ENCODE measurements around the gene DRC7. TPM values are rescaled to one million over a fixed set of nuclear protein-coding genes. Genes with fewer than 3 reads are reported as not detected.

The DRC7 gene
- total and polyA plus RNA-seq, 7 donors: not detected

DNA sequence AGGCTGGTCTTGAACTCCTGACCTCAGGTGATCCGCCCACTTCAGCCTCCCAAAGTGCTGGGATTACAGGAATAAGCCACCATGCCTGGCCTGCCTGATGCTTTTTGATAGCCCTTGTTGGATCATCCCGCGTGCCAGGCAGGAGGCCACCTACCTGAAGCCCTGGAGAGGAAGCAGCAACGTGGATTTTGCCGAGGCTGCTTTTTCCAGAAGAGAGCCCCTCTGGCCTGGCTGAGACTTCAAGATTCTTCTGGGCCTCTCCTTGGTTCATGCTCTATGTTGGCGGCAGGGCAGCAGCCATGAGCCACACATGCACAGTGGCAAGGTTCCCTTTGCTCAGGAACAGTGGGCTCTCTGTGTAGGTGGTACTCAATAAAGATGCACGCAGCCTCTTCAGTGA lies 52.5 kb downstream of the DRC7 start:
- Histone ChIP-seq H3K4me3 (no peak overlapping the region), H3K9me3 (no peaks in the 10 kb centered on the region), H3K4me1 (no peaks in the 10 kb centered on the region), H3K27me3 (no peaks in the 10 kb centered on the region), H3K27ac (no peak overlapping the region), H3K36me3 (peaks cover 0 to 30% (median 3%) of the 10 kb centered on the region in 4 donors)
- intact Hi-C loops (cut with DNase I): no loop called here
- 95 to 96% methylated on average over 7 of the region's 7 CpGs for WGBS, 2 donors
- no peak for TF ChIP-seq POLR2A (IDR thresholded peaks at IDR 0.05)
- no peak for TF ChIP-seq POLR2AphosphoS5 (IDR thresholded peaks at IDR 0.05)
- TF ChIP-seq, protein P1, sequence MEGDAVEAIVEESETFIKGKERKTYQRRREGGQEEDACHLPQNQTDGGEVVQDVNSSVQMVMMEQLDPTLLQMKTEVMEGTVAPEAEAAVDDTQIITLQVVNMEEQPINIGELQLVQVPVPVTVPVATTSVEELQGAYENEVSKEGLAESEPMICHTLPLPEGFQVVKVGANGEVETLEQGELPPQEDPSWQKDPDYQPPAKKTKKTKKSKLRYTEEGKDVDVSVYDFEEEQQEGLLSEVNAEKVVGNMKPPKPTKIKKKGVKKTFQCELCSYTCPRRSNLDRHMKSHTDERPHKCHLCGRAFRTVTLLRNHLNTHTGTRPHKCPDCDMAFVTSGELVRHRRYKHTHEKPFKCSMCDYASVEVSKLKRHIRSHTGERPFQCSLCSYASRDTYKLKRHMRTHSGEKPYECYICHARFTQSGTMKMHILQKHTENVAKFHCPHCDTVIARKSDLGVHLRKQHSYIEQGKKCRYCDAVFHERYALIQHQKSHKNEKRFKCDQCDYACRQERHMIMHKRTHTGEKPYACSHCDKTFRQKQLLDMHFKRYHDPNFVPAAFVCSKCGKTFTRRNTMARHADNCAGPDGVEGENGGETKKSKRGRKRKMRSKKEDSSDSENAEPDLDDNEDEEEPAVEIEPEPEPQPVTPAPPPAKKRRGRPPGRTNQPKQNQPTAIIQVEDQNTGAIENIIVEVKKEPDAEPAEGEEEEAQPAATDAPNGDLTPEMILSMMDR (IDR thresholded peaks at IDR 0.05): no peak
- TF ChIP-seq EP300 (IDR thresholded peaks at IDR 0.05): no peak
- DNase-seq: no peak

DNA sequence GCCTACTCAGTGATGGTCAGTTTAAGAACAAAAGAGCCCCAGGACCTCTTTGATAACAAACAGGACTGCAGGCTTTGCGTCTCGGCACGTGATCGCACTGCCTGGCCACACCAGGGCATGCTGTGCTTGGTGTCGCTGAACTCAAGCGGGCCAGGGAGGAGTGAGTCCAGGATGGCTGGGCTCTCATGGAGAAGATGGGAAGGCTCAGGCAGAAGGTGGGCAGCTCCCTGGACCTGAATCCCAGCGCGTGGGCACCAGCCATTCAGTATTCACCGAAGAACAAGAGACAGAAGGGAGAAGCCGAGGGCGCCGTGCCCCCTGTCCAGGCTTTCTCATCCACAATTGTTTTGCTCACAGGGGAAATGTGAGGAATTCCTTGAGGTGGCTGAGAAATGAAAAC lies 52.9 kb downstream of the DRC7 start:
- WGBS, 2 donors: 93 to 97% methylated on average over 12 of the region's 12 CpGs
- H3K4me3 ChIP-seq: no peak overlapping the region
- H3K9me3 ChIP-seq: no peaks in the 10 kb centered on the region
- no peaks in the 10 kb centered on the region for H3K4me1 ChIP-seq
- intact Hi-C loops (cut with DNase I): no loop called here
- H3K27ac ChIP-seq: no peak overlapping the region
- TF ChIP-seq POLR2A (IDR thresholded peaks at IDR 0.05) (no peak), POLR2AphosphoS5 (IDR thresholded peaks at IDR 0.05) (no peak), EP300 (IDR thresholded peaks at IDR 0.05) (no peak)
- TF ChIP-seq, protein P1 (IDR thresholded peaks at IDR 0.05): no peak
- no peak for DNase-seq
- peaks cover 0 to 30% (median 5%) of the 10 kb centered on the region in 4 donors for H3K36me3 ChIP-seq
- H3K27me3 ChIP-seq: no peaks in the 10 kb centered on the region

DNA sequence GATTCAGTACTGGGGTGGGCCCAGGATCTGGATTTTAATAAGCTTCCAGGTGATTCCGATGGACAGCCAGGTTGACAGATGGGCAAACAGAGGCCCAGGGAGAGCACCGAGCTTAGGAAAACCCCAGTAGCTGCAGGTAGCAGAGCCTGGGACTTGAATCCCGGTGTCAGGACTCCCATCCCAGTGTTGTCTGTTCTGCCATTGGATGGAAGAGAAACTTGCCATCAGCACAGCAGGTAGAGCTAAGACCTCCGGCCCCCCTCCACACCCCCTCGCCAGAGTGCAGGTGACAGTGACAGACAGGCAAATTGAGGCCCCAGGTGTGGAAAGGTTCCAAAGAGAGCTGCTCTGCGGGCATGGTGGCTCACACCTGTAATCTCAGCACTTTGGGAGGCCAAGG lies 53.4 kb downstream of the DRC7 start:
- H3K4me1 ChIP-seq: no peaks in the 10 kb centered on the region
- H3K27ac ChIP-seq: no peak overlapping the region
- DNase-seq: no peak
- no peaks in the 10 kb centered on the region for H3K9me3 ChIP-seq
- H3K36me3 ChIP-seq: peaks cover 0 to 30% (median 6%) of the 10 kb centered on the region in 4 donors
- no peak overlapping the region for H3K4me3 ChIP-seq
- intact Hi-C loops (cut with DNase I): no loop called here
- 92 to 95% methylated on average over 6 of the region's 6 CpGs for WGBS, 2 donors
- TF ChIP-seq POLR2A (IDR thresholded peaks at IDR 0.05) (no peak), POLR2AphosphoS5 (IDR thresholded peaks at IDR 0.05) (no peak), EP300 (IDR thresholded peaks at IDR 0.05) (no peak)
- TF ChIP-seq, protein P1 (IDR thresholded peaks at IDR 0.05): no peak
- no peaks in the 10 kb centered on the region for H3K27me3 ChIP-seq

DNA sequence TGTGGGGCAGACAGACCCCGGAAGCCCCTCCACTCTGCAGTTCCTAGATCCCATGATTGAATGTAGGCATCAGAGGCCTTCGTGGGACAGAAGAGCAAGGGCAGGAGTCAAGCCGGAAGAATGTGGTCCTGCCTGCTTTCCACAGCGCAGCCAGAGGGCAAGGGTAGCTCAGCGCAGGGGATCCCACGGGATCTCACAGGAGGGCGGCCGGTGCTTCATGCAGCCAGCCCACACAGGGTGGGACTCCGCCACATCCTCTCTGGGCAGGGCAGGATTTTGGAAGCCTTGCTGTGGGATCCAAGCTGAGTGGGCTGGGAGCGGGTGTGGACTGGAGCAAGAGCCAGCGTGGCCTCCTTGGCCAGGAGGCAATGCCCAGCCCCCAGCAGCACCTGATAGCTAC lies 54.0 kb downstream of the DRC7 start:
- Histone ChIP-seq H3K36me3 (peaks cover 0 to 30% (median 10%) of the 10 kb centered on the region in 4 donors), H3K9me3 (no peaks in the 10 kb centered on the region), H3K27ac (no peak overlapping the region), H3K4me1 (no peaks in the 10 kb centered on the region), H3K4me3 (no peak overlapping the region), H3K27me3 (no peaks in the 10 kb centered on the region)
- intact Hi-C loops (cut with DNase I): no loop called here
- TF ChIP-seq, protein P1 (IDR thresholded peaks at IDR 0.05): no peak
- no peak for TF ChIP-seq POLR2A (IDR thresholded peaks at IDR 0.05)
- no peak for TF ChIP-seq EP300 (IDR thresholded peaks at IDR 0.05)
- TF ChIP-seq POLR2AphosphoS5 (IDR thresholded peaks at IDR 0.05): no peak
- no peak for DNase-seq
- WGBS, 2 donors: 90 to 93% methylated on average over 11 of the region's 11 CpGs

DNA sequence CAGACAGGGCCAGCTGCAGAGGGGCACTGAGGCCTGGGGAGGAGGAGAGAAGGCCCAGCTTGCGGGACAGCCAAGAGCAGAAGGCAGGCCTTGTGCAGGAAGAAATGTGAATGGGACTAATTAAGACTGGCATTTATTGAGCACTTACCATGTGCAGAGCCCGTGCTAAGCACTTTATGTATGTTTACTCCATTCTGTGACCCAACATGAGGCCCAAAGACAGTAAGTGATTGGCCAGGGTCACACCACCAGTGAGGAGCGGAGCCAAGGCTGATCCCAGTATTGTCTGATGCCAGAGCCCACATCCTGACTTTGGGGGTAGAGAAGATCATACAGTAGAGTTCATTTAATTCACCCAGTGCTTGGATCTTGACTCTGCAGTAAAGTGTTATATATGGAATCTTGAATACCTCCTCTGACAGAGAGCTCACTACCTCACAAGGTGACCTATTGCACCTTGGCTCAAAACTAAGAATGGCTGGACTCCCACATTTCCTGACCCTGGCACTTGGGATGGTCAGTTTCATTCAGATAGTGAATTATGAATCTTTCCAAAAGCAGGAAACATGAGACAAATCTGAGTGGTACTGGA lies 54.6 kb downstream of the DRC7 start:
- Histone ChIP-seq H3K36me3 (peaks cover 0 to 26% (median 12%) of the 10 kb centered on the region in 4 donors), H3K4me3 (no peak overlapping the region), H3K4me1 (no peaks in the 10 kb centered on the region), H3K9me3 (no peaks in the 10 kb centered on the region), H3K27ac (no peak overlapping the region), H3K27me3 (no peaks in the 10 kb centered on the region)
- no peak for DNase-seq
- 88 to 89% methylated on average over 3 of the region's 3 CpGs for WGBS, 2 donors
- intact Hi-C loops (cut with DNase I): no loop called here
- no peak for TF ChIP-seq EP300 (IDR thresholded peaks at IDR 0.05)
